Right lung (tissue), 5 donors: Measurements from ENCODE around the gene SHROOM3. TPM values are rescaled to one million over a fixed set of nuclear protein-coding genes. Genes with fewer than 3 reads are reported as not detected.

Source experiments
- DNase-seq, 2 donors: peaks; one replicate each; pipeline ENCODE4 v3.0.0-alpha.2; 2013
- polyA plus RNA-seq, 5 donors: library from polyadenylated mRNA; unstranded; fragments of 120-200 nt; gene quantifications; one replicate each; pipeline versions ENCODE4 v1.2.1 to v1.2.3, GENCODE V29; 2013; ENCODE audit warnings: inconsistent platforms in 1 of 5, low replicate concordance in 1 of 5; ENCODE audit not compliant: insufficient read length in 5 of 5, insufficient read depth in 1 of 5

The SHROOM3 gene
- polyA plus RNA-seq, 5 donors = 11.7 to 21.6 (median 14.5) TPM

DNA sequence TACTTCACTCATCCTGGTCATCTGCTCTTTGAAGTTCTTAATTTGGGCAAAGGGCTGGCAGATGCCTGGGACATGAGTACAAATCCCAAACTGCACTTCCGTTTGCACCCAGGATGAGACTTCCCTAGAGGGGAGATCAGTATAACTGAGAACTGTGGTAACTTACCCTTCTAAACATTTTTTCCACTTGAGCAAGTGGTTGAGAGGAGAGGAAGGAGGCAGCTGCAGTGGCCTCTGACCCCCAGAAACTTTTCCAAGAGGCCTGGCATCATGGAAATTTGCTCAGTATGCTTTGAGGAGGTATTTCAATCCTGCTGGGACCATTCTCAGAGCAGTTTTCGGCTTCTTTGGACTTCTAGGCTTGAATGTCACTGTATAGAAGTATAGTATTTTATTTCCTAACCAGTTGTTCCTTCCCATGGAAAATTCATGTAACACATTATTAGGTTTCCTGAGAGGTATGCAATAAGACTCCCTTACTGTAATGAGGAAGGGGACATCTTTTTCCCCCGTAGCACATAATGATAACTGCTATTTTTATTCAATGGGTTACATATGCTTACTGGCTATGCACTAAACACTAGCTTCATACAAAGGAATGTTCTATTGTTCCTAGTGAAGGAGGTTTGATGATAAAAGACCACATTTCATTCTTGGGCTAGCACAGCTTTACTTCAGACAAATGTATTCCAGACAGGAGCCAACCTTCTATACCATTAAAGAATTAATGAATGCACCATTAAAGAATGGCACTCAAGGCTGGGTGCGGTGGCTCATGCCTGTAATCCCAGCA is 129.3 kb downstream of the SHROOM3 start:
- DNase-seq = no peak

DNA sequence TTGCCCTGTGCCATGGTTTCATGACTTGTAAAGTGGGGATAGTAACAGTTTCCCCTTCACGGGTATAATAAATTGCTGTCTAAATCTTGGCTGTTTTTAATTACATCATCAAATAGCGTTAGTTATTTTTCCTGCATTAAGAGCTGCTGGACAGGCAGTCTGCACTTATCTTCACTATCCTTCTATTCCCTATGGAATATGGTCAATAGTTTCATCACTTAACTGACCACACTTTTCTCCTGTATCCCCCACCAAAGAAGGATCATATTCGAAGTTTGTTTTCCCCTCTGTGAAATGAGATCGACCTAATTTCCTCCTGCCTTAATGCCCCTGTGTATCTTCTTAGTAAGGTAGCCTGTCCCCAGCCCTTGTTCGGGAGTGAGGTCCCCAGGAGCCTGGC is 133.2 kb downstream of the SHROOM3 start:
- no peak for DNase-seq

DNA sequence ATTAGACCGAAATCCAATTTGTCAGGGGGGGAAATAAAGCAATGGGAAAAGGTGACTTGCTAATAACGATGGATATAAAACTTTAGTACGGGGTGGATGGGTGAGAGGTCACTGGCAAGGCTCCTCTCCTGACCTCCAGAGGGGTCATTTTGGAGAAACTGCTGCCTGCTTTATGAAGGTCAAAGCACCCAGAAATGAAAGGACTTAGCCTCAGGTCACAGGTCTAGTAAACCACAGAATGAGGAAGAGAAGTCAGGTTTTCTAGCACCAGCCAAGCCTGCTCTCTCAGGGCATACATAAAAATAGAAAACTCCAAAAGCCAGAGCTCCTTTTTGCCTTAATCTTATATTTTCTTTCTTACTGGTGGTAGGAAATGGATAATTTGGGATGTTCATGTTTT is 134.2 kb downstream of the SHROOM3 start:
- no peak for DNase-seq

DNA sequence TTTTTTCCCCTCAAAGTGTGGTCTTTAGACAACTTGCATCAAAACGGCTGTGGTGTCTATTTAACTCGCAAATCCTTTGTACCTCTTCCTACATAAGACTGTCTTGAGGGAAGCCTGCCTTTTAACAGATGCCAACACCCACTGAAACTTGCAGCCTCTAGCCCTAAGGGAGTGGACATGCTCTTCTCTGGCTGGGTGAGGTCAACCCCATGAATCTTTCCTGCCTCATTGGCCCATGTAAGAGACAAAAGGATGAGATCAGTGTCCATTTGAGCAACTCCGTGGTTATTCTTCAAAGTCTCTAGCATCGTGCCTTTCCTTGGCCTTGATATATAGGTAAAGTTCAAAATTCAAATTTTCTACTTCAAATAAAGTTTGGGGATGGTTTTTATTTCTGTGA is 134.7 kb downstream of the SHROOM3 start:
- DNase-seq = no peak

DNA sequence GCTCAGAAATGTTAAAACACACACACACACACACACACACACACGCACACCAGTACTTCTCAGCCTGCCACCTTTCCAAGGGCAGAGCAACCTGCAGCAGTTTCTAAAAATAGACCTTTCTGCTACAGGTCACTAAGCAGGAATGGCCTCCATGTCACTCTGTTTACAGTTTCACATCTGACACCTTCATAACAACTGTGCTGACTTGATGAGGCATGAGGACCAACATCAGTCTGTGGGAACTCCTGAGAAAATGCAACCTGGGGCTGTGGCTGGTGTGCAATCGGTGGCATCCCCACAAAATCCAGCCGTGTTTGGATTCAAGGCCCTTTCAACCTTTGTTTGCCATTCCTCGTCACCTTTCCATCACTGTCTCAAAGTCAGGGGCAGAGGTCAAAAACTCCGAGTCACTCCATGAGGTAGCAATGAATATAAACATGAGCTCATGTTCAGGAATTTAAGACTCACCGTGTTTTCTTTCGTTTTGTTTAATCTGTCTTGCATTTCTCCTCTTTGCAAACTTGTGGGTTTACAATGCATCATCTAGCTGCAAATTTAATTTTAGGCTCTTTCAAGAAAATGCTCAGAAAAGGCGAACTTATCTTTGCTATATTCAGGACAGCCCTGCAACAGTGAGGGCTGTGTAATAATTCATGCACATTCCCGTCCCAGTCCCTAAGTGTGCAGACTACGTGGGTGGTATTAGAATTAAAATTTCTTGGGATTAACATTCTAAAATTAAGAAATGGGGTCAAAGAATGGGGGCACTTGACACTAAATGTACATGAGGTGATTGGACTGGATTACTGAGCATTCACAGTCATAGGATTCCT is 135.3 kb downstream of the SHROOM3 start:
- DNase-seq = no peak

DNA sequence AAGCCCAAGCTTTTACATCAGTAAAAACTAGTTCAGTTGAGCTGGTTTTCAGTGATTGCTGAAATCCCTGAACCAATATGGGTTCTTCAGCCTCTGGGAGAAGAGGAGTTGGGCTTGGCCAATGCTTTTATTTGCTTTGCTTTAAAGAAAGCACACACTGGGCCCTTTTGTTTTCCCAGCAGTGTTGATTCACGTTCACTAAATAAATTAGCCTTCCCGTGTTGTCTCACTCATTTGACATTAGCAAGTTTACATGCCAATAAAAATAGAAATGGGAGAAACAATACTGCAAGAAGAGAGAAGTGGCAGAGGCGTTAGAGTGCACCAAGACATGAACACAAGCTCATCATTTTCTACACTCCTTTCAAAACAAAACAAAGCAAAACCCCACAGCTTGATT is 136.2 kb downstream of the SHROOM3 start:
- DNase-seq = no peak

DNA sequence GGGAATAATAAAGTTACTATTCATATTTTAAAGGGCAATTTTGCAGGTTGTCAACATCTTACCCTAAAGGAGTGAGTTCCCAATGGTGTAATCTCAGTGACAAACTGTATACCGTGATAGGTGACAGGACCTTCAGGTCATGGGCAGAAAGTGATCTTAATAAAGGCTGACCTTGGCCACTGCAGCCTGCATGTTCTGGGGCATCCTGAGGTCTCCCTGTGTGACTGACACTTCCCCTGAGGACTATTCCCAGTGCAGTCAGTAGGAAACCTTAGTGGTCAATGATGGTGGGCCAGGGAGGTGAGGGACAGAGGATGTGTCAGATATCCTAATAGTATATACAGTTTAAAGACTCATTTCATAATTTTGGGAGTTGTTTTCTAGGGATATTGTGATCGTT is 137.2 kb downstream of the SHROOM3 start:
- no peak for DNase-seq

DNA sequence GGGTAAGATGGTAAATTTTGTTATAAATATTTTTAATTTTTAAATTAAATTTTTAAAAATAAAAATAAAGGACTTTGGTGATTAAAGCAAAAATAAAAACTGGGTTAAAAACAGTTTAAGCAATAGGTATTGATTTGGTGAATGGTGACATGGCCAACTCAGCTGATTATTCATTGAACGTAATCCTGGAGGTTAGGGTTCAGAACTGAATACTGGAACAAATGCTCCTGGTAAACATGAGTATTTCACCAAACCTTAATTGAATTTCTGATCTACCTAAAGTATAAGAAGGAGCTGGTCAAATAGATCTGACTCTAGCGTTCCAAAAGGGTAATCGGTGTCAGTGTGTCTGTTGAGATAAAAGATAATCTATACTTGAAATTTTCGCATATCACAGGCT is 141.8 kb downstream of the SHROOM3 start:
- DNase-seq = no peak

DNA sequence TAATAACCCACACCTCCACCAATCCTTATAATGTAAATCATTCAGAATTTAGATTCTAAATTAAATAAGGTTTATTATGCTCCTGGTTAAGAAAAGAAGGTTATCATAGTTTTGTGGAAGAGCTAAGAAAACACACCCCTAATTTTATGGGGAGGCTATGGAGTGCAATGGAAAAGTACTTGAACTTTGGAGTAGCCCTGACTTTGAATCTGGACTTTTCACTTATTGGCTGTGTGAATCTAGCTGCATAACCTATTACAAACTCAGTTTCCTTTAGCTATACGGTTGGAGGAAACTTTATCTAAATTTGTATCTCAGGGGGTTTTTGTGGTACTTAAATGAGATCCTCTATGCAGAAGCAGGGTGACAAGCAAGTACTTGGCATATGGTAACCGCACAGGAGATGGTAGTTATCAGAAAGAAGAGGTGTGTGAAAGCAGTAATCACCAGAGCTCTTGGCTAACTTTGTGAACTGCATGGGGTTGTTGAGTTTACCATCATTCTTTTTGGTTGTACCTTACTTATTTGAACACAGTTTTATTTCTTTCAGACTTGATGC is 143.1 kb downstream of the SHROOM3 start:
- no peak for DNase-seq

DNA sequence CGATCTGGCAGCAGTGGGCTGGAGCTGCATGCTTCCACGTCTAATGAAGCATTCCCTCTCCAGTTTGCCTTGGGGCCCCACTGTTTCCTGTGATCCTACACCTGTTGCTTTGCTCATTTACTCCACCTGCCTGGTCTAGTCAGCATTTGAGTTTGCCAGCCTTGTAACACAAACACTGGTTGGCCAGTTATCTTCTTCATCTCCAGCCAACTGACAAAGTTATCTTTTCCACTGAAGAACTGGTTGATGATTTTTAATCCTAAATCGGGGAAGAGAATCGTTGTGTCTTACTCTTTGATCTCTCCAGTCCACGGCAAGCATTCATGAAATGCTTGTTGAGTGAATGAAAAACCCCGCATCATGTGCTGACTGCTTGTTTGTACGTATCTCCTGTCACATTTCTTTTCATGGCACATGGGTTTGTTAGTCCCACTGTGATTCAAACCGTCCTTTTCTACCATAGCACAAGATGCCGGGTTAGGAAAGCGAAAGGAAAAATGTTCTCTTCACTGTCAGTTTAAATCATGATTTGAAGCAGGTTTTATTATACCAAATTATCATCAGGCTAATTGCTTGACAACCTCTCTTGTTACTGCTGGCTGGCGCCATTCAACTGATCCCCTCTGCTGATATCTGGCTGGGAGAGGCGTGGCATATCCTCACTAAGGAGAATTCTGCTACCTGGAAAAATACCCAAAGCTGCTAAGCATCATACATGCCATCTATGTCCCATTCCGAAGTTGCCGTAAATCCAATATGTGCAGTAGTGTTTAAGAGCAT is 144.8 kb downstream of the SHROOM3 start:
- DNase-seq = no peak

DNA sequence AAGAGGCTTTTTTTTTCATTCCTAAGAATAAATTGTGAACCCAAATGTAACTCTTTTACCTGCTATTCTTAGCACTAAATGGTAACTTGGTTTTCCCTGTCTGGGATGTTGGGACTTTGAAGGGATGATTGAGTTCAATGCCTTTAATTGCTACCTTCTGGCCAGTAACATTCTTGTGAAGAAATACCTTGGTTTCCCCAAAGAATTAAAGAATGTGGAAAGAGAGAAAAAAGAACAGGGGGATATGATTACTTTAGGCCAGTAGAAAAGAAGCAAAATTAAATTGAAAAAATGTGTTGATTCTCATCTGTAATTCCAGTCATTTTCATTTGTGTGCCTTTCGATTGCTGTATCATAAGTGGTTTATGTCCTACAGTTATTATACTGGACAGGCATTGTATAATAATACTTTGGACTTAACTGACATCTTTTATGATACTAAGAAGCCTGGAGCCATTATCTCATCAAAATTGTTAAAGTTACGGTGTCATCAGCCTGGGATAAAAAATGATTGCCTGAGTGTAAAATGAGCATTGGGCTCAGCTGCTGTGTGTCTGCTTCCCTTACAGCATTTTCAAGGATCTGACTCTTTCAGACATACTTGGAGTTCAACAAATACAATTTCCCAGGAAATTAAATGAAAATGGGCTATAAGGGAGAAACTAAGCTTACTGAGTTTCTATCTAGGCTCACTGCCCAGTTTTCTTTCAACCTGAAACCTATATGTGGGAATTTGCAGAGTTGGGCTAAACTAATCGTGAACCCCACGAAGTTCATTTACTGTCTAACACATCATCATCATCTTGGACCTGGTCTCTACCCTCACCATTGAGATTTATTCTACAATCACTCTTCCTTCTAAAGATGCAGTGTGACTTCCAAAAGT is 146.3 kb downstream of the SHROOM3 start:
- no peak for DNase-seq

DNA sequence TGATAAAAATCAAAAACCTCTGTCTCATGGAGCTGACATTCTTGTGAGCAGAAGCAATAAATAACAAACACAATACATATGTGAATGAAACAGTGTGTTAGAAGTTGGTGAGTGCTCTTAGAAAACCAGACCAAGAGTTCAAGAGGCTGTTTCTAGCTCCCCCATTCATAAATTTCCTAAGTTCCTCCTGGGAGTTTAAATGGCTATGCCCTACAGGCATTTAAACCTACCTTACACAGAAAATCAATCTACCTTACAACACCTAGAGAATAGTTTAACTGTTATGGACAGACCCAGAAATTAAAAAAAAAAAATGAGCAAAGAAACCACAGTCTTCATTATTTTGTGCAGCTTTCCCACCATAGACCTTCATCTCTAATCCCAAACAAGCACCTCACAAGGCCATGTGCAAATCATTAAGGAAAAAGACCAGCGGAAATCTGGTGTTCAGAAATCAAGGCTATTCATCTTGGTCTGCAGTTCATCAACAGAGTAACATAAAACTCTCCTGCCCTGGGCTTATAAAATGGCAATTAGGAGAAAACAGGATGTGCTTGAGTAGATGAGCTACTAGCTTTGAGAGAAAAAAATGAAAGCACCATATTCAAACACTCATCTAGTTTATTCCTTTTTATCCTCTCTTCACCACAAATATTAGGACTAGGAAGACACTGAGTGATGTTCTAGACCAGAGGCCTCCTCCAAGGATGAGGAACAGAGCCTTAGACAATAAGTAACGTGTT is 147.2 kb downstream of the SHROOM3 start:
- no peak for DNase-seq

DNA sequence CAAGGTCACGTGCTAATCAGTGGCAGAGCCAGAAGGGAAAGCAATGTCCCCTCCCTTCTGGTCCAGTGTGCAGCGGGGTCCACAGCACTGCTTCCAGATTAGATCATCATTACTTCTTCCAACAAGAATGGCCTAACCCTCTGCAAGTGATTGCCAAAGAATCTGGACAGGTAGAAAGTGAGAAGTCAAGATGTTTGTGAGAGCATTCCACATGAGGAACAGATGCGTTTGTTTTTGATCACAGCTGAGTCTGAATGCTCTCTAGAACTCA is 147.7 kb downstream of the SHROOM3 start:
- no peak for DNase-seq

DNA sequence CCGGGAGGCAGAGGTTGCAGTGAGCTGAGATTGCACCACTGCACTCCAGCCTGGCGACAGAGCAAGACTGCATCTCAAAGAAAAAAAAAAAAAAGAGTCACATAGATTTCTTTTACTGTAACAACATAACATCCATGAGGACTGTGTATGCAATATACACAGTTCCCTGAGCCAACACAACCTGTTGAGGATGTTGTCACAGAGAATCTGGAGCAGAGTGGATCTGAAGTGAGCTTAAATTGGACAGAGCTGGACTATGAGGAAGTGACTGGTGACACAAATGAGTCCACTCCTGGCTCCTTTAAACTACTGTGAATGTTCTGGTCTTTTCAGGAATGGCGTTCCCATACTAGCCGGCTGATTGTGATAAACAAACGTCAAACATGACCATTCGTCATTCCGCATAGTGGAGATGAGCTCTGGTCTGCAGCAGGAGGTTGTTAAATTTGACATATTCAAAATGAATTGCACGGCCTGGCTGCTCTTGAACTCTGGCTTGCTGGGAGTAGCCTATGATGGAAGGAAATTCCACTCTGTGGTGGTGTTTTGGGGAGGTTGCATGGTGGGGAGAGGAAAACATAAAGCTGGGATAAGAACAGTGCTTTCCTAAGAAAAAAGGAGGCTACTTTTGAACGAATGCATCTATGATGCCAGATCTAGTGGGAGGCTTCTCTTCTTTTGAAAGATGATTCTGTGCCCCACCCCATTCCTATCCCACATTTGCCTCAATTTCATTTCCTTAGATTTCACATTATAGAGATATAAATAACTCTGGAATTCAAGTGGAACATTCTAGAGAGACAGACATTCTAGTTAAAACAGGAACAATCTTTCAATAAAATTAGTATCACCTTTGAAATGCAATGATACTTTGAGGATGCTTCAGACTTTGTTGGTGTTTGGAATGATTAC is 149.5 kb downstream of the SHROOM3 start:
- no peak for DNase-seq

DNA sequence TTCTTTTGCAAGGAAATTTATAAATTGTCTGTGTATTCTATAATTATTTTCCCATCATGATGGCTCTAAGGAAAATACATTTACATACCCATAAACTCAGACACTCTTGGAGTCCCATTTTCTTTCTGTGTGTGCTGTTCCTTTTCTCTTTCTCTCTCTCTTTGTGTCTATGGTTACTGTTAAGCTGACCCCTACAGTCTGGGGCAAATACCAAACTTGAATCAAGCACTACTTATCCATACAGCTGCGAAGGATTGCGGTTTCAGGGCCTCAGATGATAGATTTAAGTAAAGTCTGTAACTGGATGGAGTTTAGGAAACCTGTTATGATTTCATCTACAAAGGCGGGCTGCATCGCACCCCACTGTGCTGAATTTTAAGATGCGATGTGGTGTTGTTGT is 150.2 kb downstream of the SHROOM3 start:
- DNase-seq = no peak

DNA sequence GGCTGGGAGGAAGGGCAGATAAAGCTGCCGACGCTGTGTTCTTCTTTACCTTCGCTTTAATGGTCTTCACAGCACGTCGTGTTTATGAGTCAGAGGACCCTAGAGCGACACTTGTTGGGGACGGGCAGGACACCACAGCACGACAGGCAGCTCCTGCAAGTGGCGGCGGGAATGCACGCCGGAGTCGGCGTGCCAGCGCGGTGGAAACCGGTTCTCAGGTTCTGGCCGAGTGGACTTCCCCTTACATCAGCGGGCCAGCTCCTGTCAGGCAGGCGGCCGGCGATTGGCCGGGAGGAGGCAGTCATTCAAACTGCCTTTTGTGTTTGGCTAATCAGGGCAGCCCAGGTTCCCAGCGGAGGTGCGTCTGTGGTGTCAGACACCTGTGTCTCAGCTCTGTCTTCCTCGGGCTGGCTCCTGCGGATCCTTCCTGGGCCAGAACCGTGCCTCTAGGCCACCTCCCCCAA is 150.9 kb downstream of the SHROOM3 start:
- DNase-seq = peak; percentile 62 to 66

DNA sequence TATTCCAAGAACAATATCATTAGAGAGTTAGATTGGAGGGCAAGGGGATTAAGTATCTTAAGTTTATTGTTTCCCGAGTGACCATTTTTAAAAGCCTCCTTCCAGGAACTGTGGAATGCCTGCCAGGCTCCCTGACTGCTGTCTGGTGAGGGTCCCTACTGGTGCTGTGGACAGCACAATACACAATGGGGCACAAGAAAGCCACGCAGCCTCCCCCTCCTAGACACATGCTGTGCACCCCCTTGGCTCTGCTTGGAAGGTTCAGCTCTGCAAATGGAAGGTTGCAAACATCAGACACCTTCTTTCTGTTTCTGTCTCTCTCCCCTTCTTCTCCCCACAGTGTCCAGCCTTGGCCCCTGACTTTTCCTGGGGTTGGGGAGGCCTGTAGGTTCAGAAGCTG is 153.2 kb downstream of the SHROOM3 start:
- no peak for DNase-seq

DNA sequence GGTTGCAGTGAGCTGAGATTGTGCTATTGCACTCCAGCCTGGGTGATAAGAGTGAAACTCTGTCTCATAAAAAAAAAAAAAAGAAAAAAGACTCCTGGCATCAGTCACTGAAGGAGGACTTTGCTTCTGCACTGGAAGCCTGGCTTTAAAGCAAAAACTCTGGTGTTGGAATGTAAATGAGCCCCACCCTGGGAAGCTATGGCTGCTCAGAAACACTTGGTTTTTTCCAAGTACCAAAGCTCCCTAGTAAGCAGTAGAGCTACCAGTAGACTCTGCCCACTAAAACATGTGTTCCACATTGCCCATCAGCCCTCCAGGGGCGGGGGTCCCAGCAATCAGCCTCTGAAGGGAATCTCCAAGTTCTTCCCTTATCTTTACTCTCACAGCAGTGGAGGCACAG is 154.4 kb downstream of the SHROOM3 start:
- no peak for DNase-seq
